Right renal pelvis (tissue), 4 donors: Measurements from ENCODE around the gene KIF6. TPM values are rescaled to one million over a fixed set of nuclear protein-coding genes. Genes with fewer than 3 reads are reported as not detected.

Experiments used
- DNase-seq, 4 donors: peaks; one replicate each; pipeline ENCODE4 v3.0.0-alpha.2; 2013; ENCODE audit warnings: low read depth in 4 of 4, low spot score in 3 of 4, missing footprints in 1 of 4
- polyA plus RNA-seq, 4 donors: library from polyadenylated mRNA; unstranded; fragments of 120-200 nt; gene quantifications; one replicate each; pipeline ENCODE4 v1.2.1, GENCODE V29; 2013; ENCODE audit not compliant: insufficient read length in 4 of 4

The KIF6 gene
- polyA plus RNA-seq, 4 donors: 3.8 to 4.6 (median 4.0) TPM

- no peak for DNase-seq
Observed at GRCh38 chr6:39400026-39400425, 325.2 kb downstream of the KIF6 start.

- DNase-seq: no peak
Observed at GRCh38 chr6:39396854-39397253, 328.4 kb downstream of the KIF6 start.

- no peak for DNase-seq
Observed at GRCh38 chr6:39393075-39393474, 332.1 kb downstream of the KIF6 start.

GRCh38 chr6:39391182-39391581, 334.0 kb downstream of the KIF6 start:
- DNase-seq: no peak

GRCh38 chr6:39389484-39389767, 335.8 kb downstream of the KIF6 start:
- DNase-seq: no peak

GRCh38 chr6:39388606-39389483, 336.4 kb downstream of the KIF6 start:
- no peak for DNase-seq

GRCh38 chr6:39387785-39388184, 337.4 kb downstream of the KIF6 start:
- no peak for DNase-seq

- DNase-seq: no peak
Observed at GRCh38 chr6:39386487-39386886, 338.7 kb downstream of the KIF6 start.

GRCh38 chr6:39381550-39382140, 343.6 kb downstream of the KIF6 start:
- no peak for DNase-seq

GRCh38 chr6:39380837-39381549, 344.2 kb downstream of the KIF6 start:
- DNase-seq: no peak

GRCh38 chr6:39378960-39379425, 346.2 kb downstream of the KIF6 start:
- no peak for DNase-seq

- no peak for DNase-seq
Observed at GRCh38 chr6:39378175-39378959, 346.8 kb downstream of the KIF6 start.

GRCh38 chr6:39377539-39377950, 347.7 kb downstream of the KIF6 start:
- peak in 3 of 4 donors; percentile 66 to 72 (median 71) for DNase-seq

- DNase-seq: no peak
Observed at GRCh38 chr6:39375405-39375804, 349.8 kb downstream of the KIF6 start.

GRCh38 chr6:39370390-39370789, 354.8 kb downstream of the KIF6 start:
- DNase-seq: no peak

- no peak for DNase-seq
Observed at GRCh38 chr6:39369987-39370386, 355.2 kb downstream of the KIF6 start.

GRCh38 chr6:39367700-39368099, 357.5 kb downstream of the KIF6 start:
- no peak for DNase-seq

- DNase-seq: no peak
Observed at GRCh38 chr6:39366931-39367618, 358.1 kb downstream of the KIF6 start.

GRCh38 chr6:39365281-39366074, 359.7 kb downstream of the KIF6 start:
- no peak for DNase-seq
